MCF 10A (cell line): ENCODE results near the gene DAGLA. TPM values are rescaled to one million over a fixed set of nuclear protein-coding genes. Genes with fewer than 3 reads are reported as not detected.
A peak's percentile ranks its signal among the peaks of the same experiment; 100 is the strongest.

Experiments used
- BruUV-seq: library from RNA; stranded (reverse); fragments of 400-500 nt; replicated peaks from 2 replicates; lab custom pipeline; 2021; lab: Mats Ljungman, UMichigan
- CTCF ChIA-PET: fragments of 300-600 bp; sonication (Branson Sonifier 250); formaldehyde crosslinking; extraction: SDS; loops from one replicate; lab custom pipeline; 2021; ENCODE audit warnings: antibody characterized with exemption, inconsistent platforms; lab: Yijun Ruan, JAX
- POLR2A ChIA-PET: fragments of 300-600, 350-650 bp; sonication (Branson Sonifier 250); formaldehyde crosslinking; extraction: SDS; loops from one replicate; lab custom pipeline; 2020; ENCODE audit warnings: antibody characterized with exemption, inconsistent platforms; lab: Yijun Ruan, JAX
- DNase-seq: peaks from one replicate; pipeline ENCODE4 v3.0.0-alpha.2; 2018; ENCODE audit not compliant: unreplicated experiment
- H3K27ac Mint-ChIP-seq: one replicate; pipeline ENCODE4 v1.8.0; 2022; ENCODE audit warnings: mild to moderate bottlenecking, low read depth, mixed read lengths; ENCODE audit not compliant: unreplicated experiment
- H3K27me3 Mint-ChIP-seq: one replicate; pipeline ENCODE4 v1.8.0; 2022; ENCODE audit warnings: mixed read lengths; ENCODE audit not compliant: insufficient read depth, unreplicated experiment
- H3K36me3 Mint-ChIP-seq: one replicate; pipeline ENCODE4 v1.8.0; 2022; ENCODE audit warnings: mild to moderate bottlenecking, moderate library complexity, mixed read lengths; ENCODE audit not compliant: insufficient read depth, unreplicated experiment
- H3K4me1 Mint-ChIP-seq: one replicate; pipeline ENCODE4 v1.8.0; 2022; ENCODE audit warnings: mixed read lengths; ENCODE audit not compliant: insufficient read depth, unreplicated experiment
- H3K4me3 Mint-ChIP-seq: one replicate; pipeline ENCODE4 v1.8.0; 2022; ENCODE audit warnings: mild to moderate bottlenecking, moderate library complexity, mixed read lengths; ENCODE audit not compliant: unreplicated experiment
- H3K9me3 Mint-ChIP-seq: one replicate; pipeline ENCODE4 v1.8.0; 2022; ENCODE audit warnings: mixed read lengths; ENCODE audit not compliant: unreplicated experiment
- CTCF ChIP-seq: fragments of 200-600 bp; IDR thresholded peaks from one replicate; pipeline ENCODE4 v1.8.0; 2022; ENCODE audit warnings: antibody characterized with exemption, mild to moderate bottlenecking; ENCODE audit not compliant: unreplicated experiment
- intact Hi-C: fragments of 100-400 bp; cut with micrococcal nuclease; formaldehyde crosslinking; loops from 2 replicates; pipeline ENCODE4 v1.14.1; 2022
- total RNA-seq: library from RNA; stranded (reverse); gene quantifications from 2 replicates; pipeline ENCODE4 v1.2.3, GENCODE V29; 2022

The DAGLA gene
- total RNA-seq, 1 experiment from 2014 or later = 1.5 TPM

GRCh38 chr11:61779666-61780525 is 99.7 kb downstream of the DAGLA start:
- no peak overlapping the region for H3K27ac Mint-ChIP-seq
- no peaks in the 10 kb centered on the region for H3K4me1 Mint-ChIP-seq
- H3K9me3 Mint-ChIP-seq = no peaks in the 10 kb centered on the region
- TF ChIP-seq CTCF = no peak
- CTCF ChIA-PET = interaction anchor here (0.6 to 1.3 kb wide), 8 partner anchors 11 to 342 kb away, joined by 3 to 5 read pairs (median 3); no protein-coding TSS in a partner anchor
- intact Hi-C loops = no loop called here
- POLR2A ChIA-PET = interaction anchor here (0.6 to 1.7 kb wide), 3 partner anchors 12 to 169 kb away, joined by 4 to 5 read pairs (median 4); partner anchors contain the start of gene TMEM258
- BruUV-seq = no TSS peak
- H3K27me3 Mint-ChIP-seq = no peaks in the 10 kb centered on the region
- no peak overlapping the region for H3K4me3 Mint-ChIP-seq
- H3K36me3 Mint-ChIP-seq = peaks cover 5% of the 10 kb centered on the region
- DNase-seq = no peak

GRCh38 chr11:61780581-61781162 is 100.5 kb downstream of the DAGLA start:
- Mint-ChIP-seq H3K4me1 (no peaks in the 10 kb centered on the region), H3K9me3 (no peaks in the 10 kb centered on the region), H3K4me3 (no peak overlapping the region), H3K27ac (peak overlapping the region; percentile 11), H3K36me3 (peaks cover 4% of the 10 kb centered on the region), H3K27me3 (no peaks in the 10 kb centered on the region)
- BruUV-seq = no TSS peak
- no peak for TF ChIP-seq CTCF
- intact Hi-C loops = no loop called here
- ChIA-PET POLR2A (interaction anchor here (0.6 to 1.1 kb wide), 2 partner anchors 11 to 168 kb away, joined by 4 read pairs; no protein-coding TSS in a partner anchor), CTCF (interaction anchor here (0.6 to 1.1 kb wide), 7 partner anchors 10 to 341 kb away, joined by 3 to 5 read pairs (median 3); no protein-coding TSS in a partner anchor)
- no peak for DNase-seq

- no peaks in the 10 kb centered on the region for H3K4me1 Mint-ChIP-seq
- ChIA-PET CTCF (interaction anchor here (1.0 to 1.5 kb wide), 2 partner anchors 16 to 34 kb away, joined by 3 to 5 read pairs; no protein-coding TSS in a partner anchor), POLR2A (no interaction called here)
- H3K4me3 Mint-ChIP-seq = no peak overlapping the region
- no TSS peak for BruUV-seq
- no peaks in the 10 kb centered on the region for H3K27me3 Mint-ChIP-seq
- TF ChIP-seq CTCF = no peak
- intact Hi-C loops = no loop called here
- no peaks in the 10 kb centered on the region for H3K9me3 Mint-ChIP-seq
- DNase-seq = no peak
- no peak overlapping the region for H3K27ac Mint-ChIP-seq
- peaks cover 4% of the 10 kb centered on the region for H3K36me3 Mint-ChIP-seq
Observed at GRCh38 chr11:61781585-61781984, 101.4 kb downstream of the DAGLA start.

GRCh38 chr11:61782299-61782698 is 102.1 kb downstream of the DAGLA start:
- no peak for DNase-seq
- no peak overlapping the region for H3K4me3 Mint-ChIP-seq
- H3K4me1 Mint-ChIP-seq = no peaks in the 10 kb centered on the region
- ChIA-PET CTCF (interaction anchor here (0.6 to 1.5 kb wide), 5 partner anchors 9 to 325 kb away, joined by 3 to 6 read pairs (median 4); no protein-coding TSS in a partner anchor), POLR2A (interaction anchor here (0.6 to 1.5 kb wide), 3 partner anchors 10 to 178 kb away, joined by 3 to 9 read pairs (median 3); partner anchors contain the start of genes FEN1 and TMEM258)
- peaks cover 4% of the 10 kb centered on the region for H3K36me3 Mint-ChIP-seq
- H3K9me3 Mint-ChIP-seq = no peaks in the 10 kb centered on the region
- H3K27ac Mint-ChIP-seq = no peak overlapping the region
- no TSS peak for BruUV-seq
- H3K27me3 Mint-ChIP-seq = no peaks in the 10 kb centered on the region
- intact Hi-C loops = no loop called here
- no peak for TF ChIP-seq CTCF
